ENCODE measurements around the gene NBPF11.
"Not testable (repeated sequence)": the region's sequence is repeated elsewhere in the genome, so short reads cannot be mapped to it uniquely, and the experiment has no call there.

DNA sequence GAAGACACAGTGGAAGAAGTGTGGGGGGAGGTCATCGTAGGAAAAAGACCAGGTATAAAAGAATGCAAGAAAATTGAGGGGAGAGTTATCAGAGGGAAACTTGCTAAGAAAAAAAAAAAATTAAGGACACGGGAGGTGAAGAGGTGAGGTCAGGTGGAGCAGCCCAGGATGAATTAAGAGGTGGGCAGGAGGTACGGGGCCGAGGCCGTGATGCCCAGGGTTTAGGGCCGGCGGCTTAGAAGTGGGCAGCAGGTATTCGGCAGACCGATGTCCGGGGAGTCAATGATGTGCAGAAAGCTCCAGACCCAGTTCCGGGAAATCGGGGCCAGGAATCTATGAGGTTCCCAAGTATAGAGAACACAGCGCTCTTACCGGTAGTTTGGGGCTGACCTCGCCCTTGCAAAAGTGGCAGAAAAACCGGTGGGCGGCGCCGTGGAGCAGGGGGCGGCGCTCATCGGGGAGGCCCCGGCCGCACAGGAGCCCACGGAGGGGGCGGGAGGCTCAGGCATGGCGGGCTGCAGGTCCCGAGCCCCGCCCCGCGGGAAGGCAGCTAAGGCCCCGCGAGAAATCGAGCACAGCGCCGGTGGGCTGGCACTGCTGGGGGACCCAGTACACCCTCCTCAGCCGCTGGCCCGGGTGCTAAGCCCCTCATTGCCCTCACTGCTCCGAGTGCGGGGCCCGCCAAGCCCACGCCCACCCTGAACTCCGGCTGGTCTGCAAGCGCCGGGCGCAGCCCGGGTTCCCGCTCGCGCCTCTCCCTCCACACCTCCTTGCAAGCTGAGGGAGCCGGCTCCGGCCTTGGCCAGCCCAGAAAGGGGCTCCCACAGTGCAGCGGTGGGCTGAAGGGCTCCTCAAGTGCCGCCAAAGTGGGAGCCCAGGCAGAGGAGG is 73.2 kb downstream of the NBPF11 start:
- TF ChIP-seq, protein P1, sequence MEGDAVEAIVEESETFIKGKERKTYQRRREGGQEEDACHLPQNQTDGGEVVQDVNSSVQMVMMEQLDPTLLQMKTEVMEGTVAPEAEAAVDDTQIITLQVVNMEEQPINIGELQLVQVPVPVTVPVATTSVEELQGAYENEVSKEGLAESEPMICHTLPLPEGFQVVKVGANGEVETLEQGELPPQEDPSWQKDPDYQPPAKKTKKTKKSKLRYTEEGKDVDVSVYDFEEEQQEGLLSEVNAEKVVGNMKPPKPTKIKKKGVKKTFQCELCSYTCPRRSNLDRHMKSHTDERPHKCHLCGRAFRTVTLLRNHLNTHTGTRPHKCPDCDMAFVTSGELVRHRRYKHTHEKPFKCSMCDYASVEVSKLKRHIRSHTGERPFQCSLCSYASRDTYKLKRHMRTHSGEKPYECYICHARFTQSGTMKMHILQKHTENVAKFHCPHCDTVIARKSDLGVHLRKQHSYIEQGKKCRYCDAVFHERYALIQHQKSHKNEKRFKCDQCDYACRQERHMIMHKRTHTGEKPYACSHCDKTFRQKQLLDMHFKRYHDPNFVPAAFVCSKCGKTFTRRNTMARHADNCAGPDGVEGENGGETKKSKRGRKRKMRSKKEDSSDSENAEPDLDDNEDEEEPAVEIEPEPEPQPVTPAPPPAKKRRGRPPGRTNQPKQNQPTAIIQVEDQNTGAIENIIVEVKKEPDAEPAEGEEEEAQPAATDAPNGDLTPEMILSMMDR (conservative IDR thresholded peaks at IDR 0.05; ENCODE audit: low read depth in 2 of 2) = not testable (repeated sequence)
- not testable (repeated sequence) for TF ChIP-seq EZH2 (IDR thresholded peaks at IDR 0.05; ENCODE audit: low read depth, unreplicated experiment); POLR2AphosphoS5 (IDR thresholded peaks at IDR 0.05; ENCODE audit: low read depth); ZNF114 (CRISPR knock-in tag; IDR thresholded peaks at IDR 0.05); EZH2phosphoT487 (IDR thresholded peaks at IDR 0.05; ENCODE audit: unreplicated experiment); JUNB (IDR thresholded peaks at IDR 0.05; ENCODE audit: unreplicated experiment); CREB1 (CRISPR knock-in tag; IDR thresholded peaks at IDR 0.05; ENCODE audit: low read depth)
- TF ChIP-seq, protein P2, sequence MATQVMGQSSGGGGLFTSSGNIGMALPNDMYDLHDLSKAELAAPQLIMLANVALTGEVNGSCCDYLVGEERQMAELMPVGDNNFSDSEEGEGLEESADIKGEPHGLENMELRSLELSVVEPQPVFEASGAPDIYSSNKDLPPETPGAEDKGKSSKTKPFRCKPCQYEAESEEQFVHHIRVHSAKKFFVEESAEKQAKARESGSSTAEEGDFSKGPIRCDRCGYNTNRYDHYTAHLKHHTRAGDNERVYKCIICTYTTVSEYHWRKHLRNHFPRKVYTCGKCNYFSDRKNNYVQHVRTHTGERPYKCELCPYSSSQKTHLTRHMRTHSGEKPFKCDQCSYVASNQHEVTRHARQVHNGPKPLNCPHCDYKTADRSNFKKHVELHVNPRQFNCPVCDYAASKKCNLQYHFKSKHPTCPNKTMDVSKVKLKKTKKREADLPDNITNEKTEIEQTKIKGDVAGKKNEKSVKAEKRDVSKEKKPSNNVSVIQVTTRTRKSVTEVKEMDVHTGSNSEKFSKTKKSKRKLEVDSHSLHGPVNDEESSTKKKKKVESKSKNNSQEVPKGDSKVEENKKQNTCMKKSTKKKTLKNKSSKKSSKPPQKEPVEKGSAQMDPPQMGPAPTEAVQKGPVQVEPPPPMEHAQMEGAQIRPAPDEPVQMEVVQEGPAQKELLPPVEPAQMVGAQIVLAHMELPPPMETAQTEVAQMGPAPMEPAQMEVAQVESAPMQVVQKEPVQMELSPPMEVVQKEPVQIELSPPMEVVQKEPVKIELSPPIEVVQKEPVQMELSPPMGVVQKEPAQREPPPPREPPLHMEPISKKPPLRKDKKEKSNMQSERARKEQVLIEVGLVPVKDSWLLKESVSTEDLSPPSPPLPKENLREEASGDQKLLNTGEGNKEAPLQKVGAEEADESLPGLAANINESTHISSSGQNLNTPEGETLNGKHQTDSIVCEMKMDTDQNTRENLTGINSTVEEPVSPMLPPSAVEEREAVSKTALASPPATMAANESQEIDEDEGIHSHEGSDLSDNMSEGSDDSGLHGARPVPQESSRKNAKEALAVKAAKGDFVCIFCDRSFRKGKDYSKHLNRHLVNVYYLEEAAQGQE (IDR thresholded peaks at IDR 0.05; ENCODE audit: unreplicated experiment) = not testable (repeated sequence)
- TF ChIP-seq, protein P3, sequence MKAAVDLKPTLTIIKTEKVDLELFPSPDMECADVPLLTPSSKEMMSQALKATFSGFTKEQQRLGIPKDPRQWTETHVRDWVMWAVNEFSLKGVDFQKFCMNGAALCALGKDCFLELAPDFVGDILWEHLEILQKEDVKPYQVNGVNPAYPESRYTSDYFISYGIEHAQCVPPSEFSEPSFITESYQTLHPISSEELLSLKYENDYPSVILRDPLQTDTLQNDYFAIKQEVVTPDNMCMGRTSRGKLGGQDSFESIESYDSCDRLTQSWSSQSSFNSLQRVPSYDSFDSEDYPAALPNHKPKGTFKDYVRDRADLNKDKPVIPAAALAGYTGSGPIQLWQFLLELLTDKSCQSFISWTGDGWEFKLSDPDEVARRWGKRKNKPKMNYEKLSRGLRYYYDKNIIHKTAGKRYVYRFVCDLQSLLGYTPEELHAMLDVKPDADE (IDR thresholded peaks at IDR 0.05) = not testable (repeated sequence)
